HEK293T (cell line): ENCODE results near the gene LYG1.
"Not testable (repeated sequence)": the region's sequence is repeated elsewhere in the genome, so short reads cannot be mapped to it uniquely, and the experiment has no call there.

Experiments
- CTCF ChIA-PET: fragments of 350-600 bp; formaldehyde crosslinking; extraction: SDS; loops from one replicate; lab custom pipeline; 2021; ENCODE audit warnings: antibody characterized with exemption, inconsistent platforms; lab: Yijun Ruan, JAX
- POLR2A ChIA-PET: fragments of 350-600 bp; formaldehyde crosslinking; extraction: SDS; loops from one replicate; lab custom pipeline; 2020; ENCODE audit warnings: antibody characterized with exemption, inconsistent platforms; lab: Yijun Ruan, JAX
- DNase-seq: peaks from one replicate; pipeline ENCODE4 v3.0.0; 2012; ENCODE audit warnings: mixed read lengths; ENCODE audit errors: extremely low spot score
- ARNT ChIP-seq: fragments of 450-650 bp; IDR thresholded peaks from 2 replicates; pipeline ENCODE4 v1.6.1; 2017; ENCODE audit warnings: mild to moderate bottlenecking
- BHLHE40 ChIP-seq: fragments of 450-650 bp; IDR thresholded peaks from 2 replicates; pipeline ENCODE4 v1.6.1; 2016; ENCODE audit warnings: mild to moderate bottlenecking, moderate library complexity, borderline replicate concordance
- CTBP1 ChIP-seq: fragments of 450-650 bp; IDR thresholded peaks from 2 replicates; pipeline ENCODE4 v1.6.1; 2016; ENCODE audit warnings: borderline replicate concordance
- ELF4 ChIP-seq: fragments of 450-650 bp; IDR thresholded peaks from 2 replicates; pipeline ENCODE4 v1.6.1; 2017; ENCODE audit warnings: antibody characterized with exemption
- FOXA1 ChIP-seq: fragments of 450-650 bp; IDR thresholded peaks from 2 replicates; pipeline ENCODE4 v1.6.1; 2016; ENCODE audit warnings: mild to moderate bottlenecking
- FOXK2 ChIP-seq: fragments of 450-650 bp; IDR thresholded peaks from 2 replicates; pipeline ENCODE4 v1.6.1; 2016; ENCODE audit warnings: mild to moderate bottlenecking
- FOXM1 ChIP-seq: fragments of 450-650 bp; IDR thresholded peaks from 2 replicates; pipeline ENCODE4 v1.6.1; 2017; ENCODE audit warnings: mild to moderate bottlenecking, borderline replicate concordance
- HDGF ChIP-seq: fragments of 450-650 bp; IDR thresholded peaks from 2 replicates; pipeline ENCODE4 v1.6.1; 2017; ENCODE audit warnings: antibody characterized with exemption, borderline replicate concordance
- L3MBTL2 ChIP-seq: fragments of 450-650 bp; conservative IDR thresholded peaks from 2 replicates; pipeline ENCODE4 v1.6.1; 2016; ENCODE audit warnings: mild to moderate bottlenecking
- LEF1 ChIP-seq: fragments of 450-650 bp; IDR thresholded peaks from 2 replicates; pipeline ENCODE4 v1.6.1; 2017; ENCODE audit warnings: mild to moderate bottlenecking, borderline replicate concordance
- NFRKB ChIP-seq: fragments of 450-650 bp; IDR thresholded peaks from 2 replicates; pipeline ENCODE4 v1.6.1; 2016; ENCODE audit warnings: mild to moderate bottlenecking, moderate library complexity
- PKNOX1 ChIP-seq: fragments of 450-650 bp; IDR thresholded peaks from 2 replicates; pipeline ENCODE4 v1.6.1; 2016
- SP1 ChIP-seq: fragments of 450-650 bp; IDR thresholded peaks from 2 replicates; pipeline ENCODE4 v1.6.1; 2017
- SUZ12 ChIP-seq: fragments of 450-650 bp; IDR thresholded peaks from 2 replicates; pipeline ENCODE4 v1.6.1; 2016; ENCODE audit warnings: mild to moderate bottlenecking
- TARDBP ChIP-seq: fragments of 450-650 bp; IDR thresholded peaks from 2 replicates; pipeline ENCODE4 v1.6.1; 2016
- ZNF384 ChIP-seq: fragments of 450-650 bp; IDR thresholded peaks from 2 replicates; pipeline ENCODE4 v1.6.1; 2016

Gene LYG1

DNA sequence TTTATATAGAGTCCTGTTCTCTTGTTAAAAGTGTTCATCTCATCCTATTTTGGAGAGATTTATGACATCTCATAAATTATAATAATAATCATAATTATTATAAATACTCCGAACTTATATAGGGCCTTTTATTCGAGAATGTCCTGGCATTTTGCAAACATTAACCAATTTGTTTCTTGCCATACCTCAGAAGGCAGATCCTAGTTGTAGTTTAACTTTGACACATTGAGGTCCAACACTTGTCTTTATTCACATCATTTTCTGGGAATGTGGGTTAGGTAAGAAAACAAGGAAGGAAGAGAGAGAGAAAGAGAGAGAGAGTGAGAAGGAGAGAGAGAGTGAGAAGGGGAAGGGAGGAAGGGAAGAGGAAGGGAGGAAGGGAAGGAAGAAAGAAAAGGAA is at the start of gene LYG1:
LYG1 (minus strand) TSS at position 101 of the 400 bp plus-strand sequence. CDS start 5,527 bp downstream, outside the sequence.
- CTCF ChIA-PET, POLR2A ChIA-PET, DNase-seq: not testable (repeated sequence)

DNA sequence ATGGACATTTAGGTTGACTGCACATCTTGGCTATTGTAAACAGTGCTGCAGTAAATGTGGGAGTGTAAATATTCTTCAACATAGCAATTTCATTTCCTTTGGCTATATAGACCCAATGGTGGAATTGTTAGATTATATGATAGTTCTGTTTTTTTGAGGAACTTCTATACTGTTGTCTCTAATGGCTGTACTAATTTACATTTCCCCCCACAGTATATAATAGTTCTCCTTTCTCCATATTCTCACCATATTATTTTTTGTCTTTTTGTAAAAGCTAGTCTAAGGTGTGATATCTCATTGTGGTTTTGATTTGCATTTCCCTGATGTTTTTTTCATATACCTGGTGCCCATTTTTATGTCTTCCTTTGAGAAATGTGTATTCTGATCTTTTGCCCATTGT is 49.2 kb upstream of the LYG1 start:
- ChIA-PET CTCF (interaction anchor here (0.7 to 1.5 kb wide), 2 partner anchors 10 to 13 kb away, joined by 3 to 5 read pairs; partner anchors contain the start of gene EIF5B), POLR2A (no interaction called here)

DNA sequence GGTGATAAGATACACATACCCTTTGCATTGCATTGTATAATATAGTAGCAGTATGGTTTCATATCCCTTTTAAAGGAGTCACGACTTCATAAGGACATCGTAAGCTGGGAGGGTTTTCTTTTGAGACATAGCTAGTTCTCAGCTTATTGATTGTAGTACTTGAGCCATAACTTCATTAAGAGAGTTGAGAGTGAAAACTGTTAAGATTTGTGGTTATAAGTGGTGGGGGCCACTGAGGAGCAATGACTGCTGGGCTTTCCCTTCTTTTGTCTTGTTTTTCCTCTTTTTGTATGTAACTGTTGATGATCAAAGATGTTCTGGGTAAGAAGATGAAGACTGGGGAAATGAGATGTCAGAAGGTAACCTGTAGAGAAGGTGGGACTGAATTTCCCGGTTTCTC is 47.2 kb upstream of the LYG1 start:
- CTCF ChIA-PET, result no interaction called here
- TF ChIP-seq NFRKB (no peak), FOXM1 (no peak), FOXA1 (no peak), FOXK2 (no peak), ZNF384 (no peak), SP1 (no peak), LEF1 (no peak)
- DNase-seq, result no peak

More for the DNA sequence above, 49.2 kb upstream of the LYG1 start:
- TF ChIP-seq SUZ12, result no peak
- TF ChIP-seq FOXA1, result no peak
- TF ChIP-seq TARDBP, result no peak
- no peak for TF ChIP-seq ZNF384
- no peak for TF ChIP-seq ELF4
- TF ChIP-seq FOXK2, result no peak
- no peak for TF ChIP-seq LEF1
- no peak for TF ChIP-seq L3MBTL2
- no peak for TF ChIP-seq FOXM1
- TF ChIP-seq ARNT, result no peak
- TF ChIP-seq SP1, result no peak
- TF ChIP-seq NFRKB, result no peak
- TF ChIP-seq CTBP1, result no peak
- TF ChIP-seq BHLHE40, result no peak
- no peak for TF ChIP-seq PKNOX1
- no peak for TF ChIP-seq HDGF
- no peak for DNase-seq

DNA sequence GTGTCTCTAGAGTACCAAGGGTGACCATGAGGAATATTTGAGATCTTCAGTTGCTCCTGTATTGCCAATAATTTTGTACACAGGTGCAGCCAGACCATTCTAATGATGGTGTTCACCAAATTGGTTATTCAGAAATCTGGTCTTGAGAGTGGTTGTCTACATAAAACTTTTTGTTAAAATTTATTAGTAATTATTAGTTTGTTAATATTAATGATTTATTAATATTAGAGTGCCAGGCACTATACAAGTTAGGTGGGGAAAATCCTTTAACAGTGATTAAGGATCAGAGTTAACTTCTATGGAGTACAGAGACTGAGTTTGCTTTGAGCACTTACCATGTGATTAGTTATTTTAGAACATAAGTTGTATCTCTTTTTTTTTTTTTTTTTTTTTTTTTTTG is 45.2 kb upstream of the LYG1 start:
- ChIA-PET CTCF (no interaction called here), POLR2A (interaction anchor here (2.9 kb wide), 1 partner anchor 9 kb away, joined by 10 read pairs; the partner anchor contains the start of genes EIF5B and TXNDC9)
- TF ChIP-seq FOXA1 (no peak), FOXM1 (no peak), HDGF (no peak), PKNOX1 (no peak), L3MBTL2 (no peak), BHLHE40 (no peak), SP1 (no peak), NFRKB (no peak), TARDBP (no peak), CTBP1 (no peak), SUZ12 (no peak), FOXK2 (no peak), ELF4 (no peak), LEF1 (no peak), ZNF384 (no peak)
- no peak for DNase-seq

More for the DNA sequence above, 47.2 kb upstream of the LYG1 start:
- POLR2A ChIA-PET, result interaction anchor here (0.7 to 2.9 kb wide), 4 partner anchors 11 to 193 kb away, joined by 3 to 10 read pairs (median 4); partner anchors contain the start of genes EIF5B, LIPT1, TSGA10 and TXNDC9

DNA sequence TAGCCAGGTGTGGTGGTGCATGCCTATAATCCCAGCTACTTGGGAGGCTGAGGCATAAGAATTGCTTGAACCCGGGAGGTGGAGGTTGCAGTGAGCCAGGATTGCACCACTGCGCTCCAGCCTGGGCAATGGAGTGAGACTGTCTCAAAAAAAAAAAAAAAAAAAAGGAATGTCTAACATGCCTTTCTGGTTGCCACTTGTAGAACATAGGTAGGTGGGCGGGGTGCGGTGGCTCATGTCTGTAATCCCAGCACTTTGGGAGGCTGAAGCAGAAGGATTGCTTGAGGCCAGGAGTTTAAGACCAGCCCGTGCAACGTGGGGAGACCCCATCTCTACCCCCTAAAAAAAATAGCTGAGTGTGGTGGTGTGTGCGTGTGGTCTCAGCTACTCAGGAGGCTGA is 44.4 kb upstream of the LYG1 start:
- POLR2A ChIA-PET, result interaction anchor here (2.9 kb wide), 1 partner anchor 9 kb away, joined by 10 read pairs; the partner anchor contains the start of genes EIF5B and TXNDC9
- DNase-seq, CTCF ChIA-PET: not testable (repeated sequence)

DNA sequence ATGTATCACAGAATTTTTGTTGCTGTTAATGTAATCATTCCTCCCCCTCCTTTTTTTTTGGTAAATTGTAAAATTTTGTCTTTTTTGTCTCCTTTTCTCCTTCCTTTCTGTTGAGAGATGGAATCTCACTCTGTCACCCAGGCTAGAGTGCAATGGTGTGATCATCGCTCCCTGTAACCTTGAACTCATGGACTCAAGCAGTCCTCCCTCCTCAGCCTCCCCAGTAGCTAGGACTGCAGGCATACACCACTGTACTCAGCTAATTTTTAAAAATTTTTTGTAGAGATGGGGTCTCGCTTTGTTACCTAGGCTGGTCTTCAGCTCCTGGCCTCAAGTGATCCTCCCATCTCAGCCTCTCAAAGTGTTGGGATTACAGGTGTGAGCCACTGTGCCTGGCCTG is 41.5 kb upstream of the LYG1 start:
- TF ChIP-seq PKNOX1, result no peak
- no peak for TF ChIP-seq HDGF
- TF ChIP-seq TARDBP, result no peak
- no peak for TF ChIP-seq L3MBTL2
- TF ChIP-seq FOXA1, result no peak
- TF ChIP-seq FOXK2, result no peak
- no peak for TF ChIP-seq LEF1
- TF ChIP-seq ELF4, result no peak
- TF ChIP-seq ZNF384, result no peak
- no peak for TF ChIP-seq BHLHE40
- TF ChIP-seq SUZ12, result no peak
- TF ChIP-seq FOXM1, result no peak
- TF ChIP-seq SP1, result no peak
- no peak for TF ChIP-seq ARNT
- TF ChIP-seq CTBP1, result no peak
- no peak for TF ChIP-seq NFRKB
- CTCF ChIA-PET, result no interaction called here
- no peak for DNase-seq
- POLR2A ChIA-PET, result no interaction called here
